Prostate gland (tissue), 2 donors: ENCODE measurements around the gene CD80. TPM values are rescaled to one million over a fixed set of nuclear protein-coding genes. Genes with fewer than 3 reads are reported as not detected.

Experiments
- DNase-seq: peaks from one replicate; pipeline ENCODE4 v3.0.0-alpha.2; 2019; ENCODE audit warnings: low spot score
- H3K27ac ChIP-seq, 2 donors: fragments of 200-600 bp; sonication (generic); 2 replicates each; pipeline ENCODE4 v1.5.1; 2017 to 2019
- H3K27me3 ChIP-seq: fragments of 200-600 bp; sonication (generic); replicated peaks from 2 replicates; pipeline ENCODE4 v1.5.1; 2019; ENCODE audit not compliant: insufficient read depth
- H3K36me3 ChIP-seq, 2 donors: fragments of 200-600 bp; sonication (generic); 1 replicate in 1 of 2; 2 replicates in 1 of 2; pipeline versions ENCODE4 v1.5.1 to v1.8.1; 2017 to 2019
- H3K4me1 ChIP-seq: fragments of 200-600 bp; sonication (generic); replicated peaks from 2 replicates; pipeline ENCODE4 v1.5.1; 2019
- H3K4me3 ChIP-seq, 2 donors: fragments of 200-600 bp; sonication (generic); 2 replicates each; pipeline ENCODE4 v1.5.1; 2017 to 2019
- H3K9me3 ChIP-seq: fragments of 200-600 bp; sonication (generic); 2 replicates; pipeline ENCODE4 v1.5.1; 2017
- CTCF ChIP-seq, 4 experiments: fragments of 200-600 bp in 2 of 4; fragments of 450-650 bp in 2 of 4; sonication (generic) in 2 of 4; IDR thresholded peaks; 1 replicate in 3 of 4; 2 replicates in 1 of 4; pipeline ENCODE4 v1.5.1; 2016 to 2019; ENCODE audit warnings: antibody characterized with exemption in 4 of 4, mild to moderate bottlenecking in 2 of 4, moderate library complexity in 2 of 4
- POLR2A ChIP-seq: fragments of 450-650 bp; IDR thresholded peaks from one replicate; pipeline ENCODE4 v1.6.1; 2016; ENCODE audit warnings: antibody characterized with exemption, mild to moderate bottlenecking
- POLR2AphosphoS5 ChIP-seq: sonication (generic); formaldehyde crosslinking; IDR thresholded peaks from one replicate; pipeline ENCODE4 v1.6.1; 2017; ENCODE audit warnings: antibody characterized with exemption
- WGBS: methylation state at CpG from one replicate; pipeline ENCODE4 v1.1.5; 2018; 5-methylcytosine and 5-hydroxymethylcytosine counted together
- intact Hi-C: fragments of 100-400 bp; cut with DNase I; formaldehyde crosslinking; loops from one replicate; pipeline ENCODE4 v1.14.2; 2022
- total RNA-seq, 2 donors: library from RNA; depleted of rRNA; stranded (reverse); fragments of >200 nt; gene quantifications; one replicate each; pipeline ENCODE4 v1.1.0, GENCODE V29; 2016

CD80 gene
- total RNA-seq, 2 donors from 2014 or later = not detected

- no peak overlapping the region for H3K4me3 ChIP-seq
- no peak for DNase-seq
- no peaks in the 10 kb centered on the region for H3K36me3 ChIP-seq
- H3K4me1 ChIP-seq = peaks cover 13% of the 10 kb centered on the region
- no peak overlapping the region for H3K27ac ChIP-seq
- no peaks in the 10 kb centered on the region for H3K9me3 ChIP-seq
- TF ChIP-seq POLR2A (no peak), POLR2AphosphoS5 (no peak), CTCF (IDR thresholded peaks at IDR 0.05) (no peak)
- no peaks in the 10 kb centered on the region for H3K27me3 ChIP-seq
- WGBS = 71% methylated on average over 5 of the region's 5 CpGs
- intact Hi-C loops = no loop called here
Measured at GRCh38 chr3:119600732-119601131, 41.3 kb upstream of the CD80 start.

GRCh38 chr3:119599558-119600174 lies 40.3 kb upstream of the CD80 start:
- no peak for DNase-seq
- Histone ChIP-seq H3K27ac (no peak overlapping the region), H3K36me3 (no peaks in the 10 kb centered on the region)

GRCh38 chr3:119598410-119599098 lies 39.1 kb upstream of the CD80 start:
- TF ChIP-seq POLR2A (no peak), CTCF (IDR thresholded peaks at IDR 0.05) (no peak), POLR2AphosphoS5 (no peak)
- no peak for DNase-seq
- 96% methylated on average over 1 of the region's 1 CpG for WGBS
- intact Hi-C loops = no loop called here
- peak overlapping the region; percentile 18 to 52 for H3K27ac ChIP-seq
- H3K27me3 ChIP-seq = no peaks in the 10 kb centered on the region
- no peaks in the 10 kb centered on the region for H3K36me3 ChIP-seq
- H3K4me3 ChIP-seq = no peak overlapping the region
- no peaks in the 10 kb centered on the region for H3K9me3 ChIP-seq
- H3K4me1 ChIP-seq = peaks cover 12% of the 10 kb centered on the region

More at GRCh38 chr3:119599558-119600174, 40.3 kb upstream of the CD80 start:
- peaks cover 13% of the 10 kb centered on the region for H3K4me1 ChIP-seq
- no peaks in the 10 kb centered on the region for H3K9me3 ChIP-seq
- H3K27me3 ChIP-seq = no peaks in the 10 kb centered on the region
- H3K4me3 ChIP-seq = no peak overlapping the region
- intact Hi-C loops = no loop called here
- TF ChIP-seq CTCF (IDR thresholded peaks at IDR 0.05) (no peak), POLR2AphosphoS5 (no peak), POLR2A (no peak)
- WGBS = 99% methylated on average over 6 of the region's 6 CpGs

GRCh38 chr3:119597548-119598288 lies 38.3 kb upstream of the CD80 start, which contains the start of gene PLA1A:
Gene PLA1A, plus strand, starts transcription at chr3:119597885. Its CDS starts 29 bp downstream, at chr3:119597914.
- Histone ChIP-seq H3K4me1 (peaks cover 6% of the 10 kb centered on the region), H3K27ac (peak within 1 kb of the TSS; percentile 18 to 52), H3K36me3 (no peaks in the 10 kb centered on the region), H3K9me3 (no peaks in the 10 kb centered on the region), H3K4me3 (no peak within 1 kb of the TSS), H3K27me3 (no peaks in the 10 kb centered on the region)
- intact Hi-C loops = no loop called here
- TF ChIP-seq POLR2A (no peak), CTCF (IDR thresholded peaks at IDR 0.05) (no peak), POLR2AphosphoS5 (peak; percentile 11)
- 43% methylated on average over 7 of the region's 7 CpGs for WGBS
- DNase-seq = no peak
